Panc1 (cell line): ENCODE results near the gene TMEM100.

Source experiments
- POLR2AphosphoS5 ChIP-seq: IDR thresholded peaks from 2 replicates; pipeline ENCODE4 v1.6.1; 2012; ENCODE audit warnings: mild to moderate bottlenecking, low read depth, low read length, moderate library complexity
- SIN3A ChIP-seq: IDR thresholded peaks from 2 replicates; pipeline ENCODE4 v1.6.1; 2012; ENCODE audit warnings: low read depth, mild to moderate bottlenecking, low read length, moderate library complexity, borderline replicate concordance; ENCODE audit not compliant: insufficient read depth
- TCF7L2 ChIP-seq: IDR thresholded peaks from 2 replicates; pipeline ENCODE4 v1.6.1; 2011; ENCODE audit warnings: mild to moderate bottlenecking, low read depth, low read length, inconsistent platforms
- TF ChIP-seq, protein P1 (sequence below): fragments of 450-650 bp; IDR thresholded peaks from 2 replicates; pipeline ENCODE4 v1.5.1; 2017; ENCODE audit warnings: mild to moderate bottlenecking

DNA sequence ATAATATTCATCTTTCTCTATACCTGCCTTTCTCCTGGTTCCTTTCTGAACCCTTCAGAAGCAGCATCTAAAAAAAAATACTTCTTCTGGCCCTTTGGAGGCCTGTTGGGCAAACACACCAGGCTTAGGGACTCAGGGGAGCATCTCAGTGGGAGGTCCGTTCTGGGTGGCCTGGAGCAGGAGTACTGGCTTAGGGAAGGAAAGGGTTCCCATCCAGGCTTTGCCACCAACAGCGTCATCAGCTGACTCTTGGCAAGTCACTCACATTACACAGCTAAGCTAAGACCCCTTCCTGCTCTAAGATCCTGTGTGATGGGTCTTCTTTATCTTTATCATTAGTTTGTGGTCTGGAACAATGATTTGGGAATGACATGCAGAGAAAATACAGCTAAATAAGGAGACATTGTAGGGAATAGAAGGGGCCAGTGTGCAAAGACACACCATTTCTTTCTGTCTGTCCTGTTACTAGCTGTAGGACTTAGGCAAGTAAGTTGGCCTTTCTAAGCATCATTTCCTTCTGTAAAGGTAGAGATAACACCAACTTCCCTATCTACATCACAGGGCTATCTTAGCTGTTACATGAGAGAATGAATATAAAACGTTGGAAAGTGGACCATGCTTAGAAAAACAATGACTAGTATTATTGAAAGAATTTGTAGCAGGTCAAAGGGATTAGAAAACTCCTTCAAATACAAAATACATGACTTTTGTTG is 38.1 kb upstream of the TMEM100 start:
- TF ChIP-seq, protein P1, sequence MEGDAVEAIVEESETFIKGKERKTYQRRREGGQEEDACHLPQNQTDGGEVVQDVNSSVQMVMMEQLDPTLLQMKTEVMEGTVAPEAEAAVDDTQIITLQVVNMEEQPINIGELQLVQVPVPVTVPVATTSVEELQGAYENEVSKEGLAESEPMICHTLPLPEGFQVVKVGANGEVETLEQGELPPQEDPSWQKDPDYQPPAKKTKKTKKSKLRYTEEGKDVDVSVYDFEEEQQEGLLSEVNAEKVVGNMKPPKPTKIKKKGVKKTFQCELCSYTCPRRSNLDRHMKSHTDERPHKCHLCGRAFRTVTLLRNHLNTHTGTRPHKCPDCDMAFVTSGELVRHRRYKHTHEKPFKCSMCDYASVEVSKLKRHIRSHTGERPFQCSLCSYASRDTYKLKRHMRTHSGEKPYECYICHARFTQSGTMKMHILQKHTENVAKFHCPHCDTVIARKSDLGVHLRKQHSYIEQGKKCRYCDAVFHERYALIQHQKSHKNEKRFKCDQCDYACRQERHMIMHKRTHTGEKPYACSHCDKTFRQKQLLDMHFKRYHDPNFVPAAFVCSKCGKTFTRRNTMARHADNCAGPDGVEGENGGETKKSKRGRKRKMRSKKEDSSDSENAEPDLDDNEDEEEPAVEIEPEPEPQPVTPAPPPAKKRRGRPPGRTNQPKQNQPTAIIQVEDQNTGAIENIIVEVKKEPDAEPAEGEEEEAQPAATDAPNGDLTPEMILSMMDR: no peak
- no peak for TF ChIP-seq TCF7L2
- TF ChIP-seq SIN3A: no peak
- TF ChIP-seq POLR2AphosphoS5: no peak
